PFSK-1 (cell line): ENCODE results near the gene FSCN2.

Experiments used
- FOXP2 ChIP-seq: optimal IDR thresholded peaks from 2 replicates; pipeline ENCODE3; 2011; ENCODE audit warnings: borderline replicate concordance, control low read depth, inconsistent platforms; ENCODE audit not compliant: insufficient read depth; ENCODE audit errors: extremely low read length, extremely low read depth
- POLR2AphosphoS5 ChIP-seq: IDR thresholded peaks from 2 replicates; pipeline ENCODE4 v1.6.1; 2012; ENCODE audit warnings: low read depth, mild to moderate bottlenecking, control low read depth, low read length, moderate library complexity
- REST ChIP-seq, 2 experiments: IDR thresholded peaks; 2 replicates each; pipeline versions ENCODE4 v1.6.1 to v1.8.0; 2011 to 2012; ENCODE audit warnings: low read depth in 2 of 2, low read length in 2 of 2, control low read depth in 1 of 2, inconsistent platforms in 1 of 2, mild to moderate bottlenecking in 1 of 2, moderate library complexity in 1 of 2; ENCODE audit not compliant: insufficient read depth in 1 of 2
- SIN3A ChIP-seq: IDR thresholded peaks from 2 replicates; pipeline ENCODE4 v1.6.1; 2012; ENCODE audit warnings: mild to moderate bottlenecking, low read length, moderate library complexity, borderline replicate concordance; ENCODE audit not compliant: insufficient read depth
- TAF1 ChIP-seq: IDR thresholded peaks from 2 replicates; pipeline ENCODE4 v1.6.1; 2012; ENCODE audit warnings: low read length, control low read depth, borderline replicate concordance; ENCODE audit not compliant: insufficient read depth

The FSCN2 gene

GRCh38 chr17:81536299-81537290 lies 8.4 kb downstream of the FSCN2 start:
- TF ChIP-seq SIN3A (no peak), TAF1 (no peak), REST (IDR thresholded peaks at IDR 0.05; ENCODE audit: insufficient read depth in 1 of 2, low read depth in 2 of 2, low read length in 2 of 2) (no peak), FOXP2 (no peak), POLR2AphosphoS5 (no peak)

- TF ChIP-seq REST (IDR thresholded peaks at IDR 0.05; ENCODE audit: insufficient read depth in 1 of 2, low read depth in 2 of 2, low read length in 2 of 2) (no peak), TAF1 (no peak), POLR2AphosphoS5 (no peak), SIN3A (no peak), FOXP2 (no peak)
Observed at GRCh38 chr17:81537343-81537855, 9.2 kb downstream of the FSCN2 start.

- TF ChIP-seq TAF1 (no peak), POLR2AphosphoS5 (peak; percentile 41; the same call in 1 of the 2 replicates)
Observed at GRCh38 chr17:81537856-81538555, 9.8 kb downstream of the FSCN2 start.

- no peak for TF ChIP-seq POLR2AphosphoS5
- TF ChIP-seq REST (IDR thresholded peaks at IDR 0.05; ENCODE audit: insufficient read depth in 1 of 2, low read depth in 2 of 2, low read length in 2 of 2), result no peak
- TF ChIP-seq FOXP2, result no peak
- no peak for TF ChIP-seq TAF1
- TF ChIP-seq SIN3A, result no peak
Observed at GRCh38 chr17:81538651-81539570, 10.7 kb downstream of the FSCN2 start.

GRCh38 chr17:81539571-81539900 lies 11.4 kb downstream of the FSCN2 start:
- TF ChIP-seq FOXP2 (no peak), POLR2AphosphoS5 (no peak), TAF1 (no peak), SIN3A (no peak), REST (IDR thresholded peaks at IDR 0.05; ENCODE audit: insufficient read depth in 1 of 2, low read depth in 2 of 2, low read length in 2 of 2) (no peak)
